ENCODE measurements around the gene GPI.

The GPI gene

GRCh38 chr19:34330116-34330515 is 34.9 kb upstream of the GPI start:
- TF ChIP-seq GATA3 (IDR thresholded peaks at IDR 0.05; ENCODE audit: low read depth, low read length) (no peak), GATA2 (IDR thresholded peaks at IDR 0.05; ENCODE audit: low read depth, low read length) (no peak)

- TF ChIP-seq GATA2 (IDR thresholded peaks at IDR 0.05; ENCODE audit: low read depth, low read length) (no peak), GATA3 (IDR thresholded peaks at IDR 0.05; ENCODE audit: low read depth, low read length) (no peak)
These were observed 32.8 kb upstream of the GPI start for GRCh38 chr19:34332027-34332760.

- TF ChIP-seq GATA3 (IDR thresholded peaks at IDR 0.05; ENCODE audit: low read depth, low read length) (no peak), GATA2 (IDR thresholded peaks at IDR 0.05; ENCODE audit: low read depth, low read length) (no peak)
These were observed 29.1 kb upstream of the GPI start for GRCh38 chr19:34335914-34336313.

- no peak for TF ChIP-seq GATA2 (IDR thresholded peaks at IDR 0.05; ENCODE audit: low read depth, low read length)
- TF ChIP-seq GATA3 (IDR thresholded peaks at IDR 0.05; ENCODE audit: low read depth, low read length): no peak
These were observed 28.2 kb upstream of the GPI start for GRCh38 chr19:34336781-34337271.

- TF ChIP-seq GATA3 (IDR thresholded peaks at IDR 0.05; ENCODE audit: low read depth, low read length) (no peak), GATA2 (IDR thresholded peaks at IDR 0.05; ENCODE audit: low read depth, low read length) (no peak)
These were observed 27.3 kb upstream of the GPI start for GRCh38 chr19:34337739-34338138.

GRCh38 chr19:34341935-34342680 is 22.9 kb upstream of the GPI start:
- TF ChIP-seq GATA2 (IDR thresholded peaks at IDR 0.05; ENCODE audit: low read depth, low read length) (no peak), GATA3 (IDR thresholded peaks at IDR 0.05; ENCODE audit: low read depth, low read length) (no peak)

- no peak for TF ChIP-seq GATA2 (IDR thresholded peaks at IDR 0.05; ENCODE audit: low read depth, low read length)
- no peak for TF ChIP-seq GATA3 (IDR thresholded peaks at IDR 0.05; ENCODE audit: low read depth, low read length)
These were observed 21.2 kb upstream of the GPI start for GRCh38 chr19:34343751-34344150.

GRCh38 chr19:34345947-34346351 is 19.0 kb upstream of the GPI start:
- TF ChIP-seq GATA3 (IDR thresholded peaks at IDR 0.05; ENCODE audit: low read depth, low read length): no peak
- TF ChIP-seq GATA2 (IDR thresholded peaks at IDR 0.05; ENCODE audit: low read depth, low read length): no peak

GRCh38 chr19:34347561-34348165 is 17.3 kb upstream of the GPI start:
- no peak for TF ChIP-seq GATA2 (IDR thresholded peaks at IDR 0.05; ENCODE audit: low read depth, low read length)
- TF ChIP-seq GATA3 (IDR thresholded peaks at IDR 0.05; ENCODE audit: low read depth, low read length): no peak

- TF ChIP-seq GATA2 (IDR thresholded peaks at IDR 0.05; ENCODE audit: low read depth, low read length): no peak
- no peak for TF ChIP-seq GATA3 (IDR thresholded peaks at IDR 0.05; ENCODE audit: low read depth, low read length)
These were observed 16.0 kb upstream of the GPI start for GRCh38 chr19:34348899-34349487.

GRCh38 chr19:34350161-34350561 is 14.8 kb upstream of the GPI start:
- TF ChIP-seq GATA3 (IDR thresholded peaks at IDR 0.05; ENCODE audit: low read depth, low read length): no peak
- no peak for TF ChIP-seq GATA2 (IDR thresholded peaks at IDR 0.05; ENCODE audit: low read depth, low read length)

GRCh38 chr19:34351382-34351826 is 13.6 kb upstream of the GPI start:
- no peak for TF ChIP-seq GATA3 (IDR thresholded peaks at IDR 0.05; ENCODE audit: low read depth, low read length)
- TF ChIP-seq GATA2 (IDR thresholded peaks at IDR 0.05; ENCODE audit: low read depth, low read length): no peak

GRCh38 chr19:34353546-34353945 is 11.4 kb upstream of the GPI start:
- TF ChIP-seq GATA3 (IDR thresholded peaks at IDR 0.05; ENCODE audit: low read depth, low read length) (no peak), GATA2 (IDR thresholded peaks at IDR 0.05; ENCODE audit: low read depth, low read length) (no peak)

- TF ChIP-seq GATA2 (IDR thresholded peaks at IDR 0.05; ENCODE audit: low read depth, low read length): no peak
- TF ChIP-seq GATA3 (IDR thresholded peaks at IDR 0.05; ENCODE audit: low read depth, low read length): no peak
These were observed 9.8 kb upstream of the GPI start for GRCh38 chr19:34355201-34355600.
